ENCODE measurements around the gene KRT3.

- TF ChIP-seq CTCF (IDR thresholded peaks at IDR 0.05; ENCODE audit: low read depth, low read length, missing input control), result no peak
- no peak for TF ChIP-seq JUND (IDR thresholded peaks at IDR 0.05)
- TF ChIP-seq GABPA (IDR thresholded peaks at IDR 0.05 in 1 of 2, conservative IDR thresholded peaks at IDR 0.05 in 1 of 2), result no peak
- TF ChIP-seq HNF4G (IDR thresholded peaks at IDR 0.05), result no peak
- TF ChIP-seq REST (IDR thresholded peaks at IDR 0.05), result no peak
- TF ChIP-seq ATF3 (IDR thresholded peaks at IDR 0.05), result no peak
- no peak for TF ChIP-seq TAF1 (conservative IDR thresholded peaks at IDR 0.05)
- TF ChIP-seq MAX (IDR thresholded peaks at IDR 0.05), result no peak
- TF ChIP-seq EGR1 (IDR thresholded peaks at IDR 0.05; ENCODE audit: low read depth in 2 of 2), result no peak
- TF ChIP-seq YY1 (IDR thresholded peaks at IDR 0.05), result no peak
- TF ChIP-seq SP1 (IDR thresholded peaks at IDR 0.05), result no peak
- TF ChIP-seq FOXA1 (IDR thresholded peaks at IDR 0.05), result no peak
- no peak for TF ChIP-seq FOXA2 (IDR thresholded peaks at IDR 0.05)
Observed at GRCh38 chr12:52765702-52766101, 30.2 kb downstream of the KRT3 start.

Measured in liver (tissue), 3 donors.